H1 (cell line): Measurements from ENCODE around the gene MAGI2. TPM values are rescaled to one million over a fixed set of nuclear protein-coding genes. Genes with fewer than 3 reads are reported as not detected.
A peak's percentile ranks its signal among the peaks of the same experiment; 100 is the strongest.

ENCODE experiments used
- CTCF ChIA-PET: fragments of 300-600 bp; sonication (Branson Sonifier 250); formaldehyde crosslinking; loops from one replicate; lab custom pipeline; 2021; ENCODE audit not compliant: partially characterized antibody; lab: Charles Lee
- POLR2A ChIA-PET: fragments of 300-600 bp; sonication (Branson Sonifier 250); formaldehyde crosslinking; loops from one replicate; lab custom pipeline; 2021; ENCODE audit warnings: inconsistent platforms; ENCODE audit not compliant: partially characterized antibody; lab: Charles Lee
- DNase-seq, 2 experiments: peaks; one replicate each; pipeline versions ENCODE4 v3.0.0 to v3.0.0-alpha.2; 2010 to 2022; ENCODE audit warnings: low spot score in 2 of 2, low read depth in 1 of 2, mixed read lengths in 1 of 2
- FAIRE-seq: peaks from 2 replicates; lab custom pipeline; 2011; peaks lifted over from hg19 to GRCh38; lab: Jason Lieb, UNC
- H2AFZ ChIP-seq: 2 replicates; pipeline ENCODE4 v1.8.1; 2012; ENCODE audit warnings: low read length, inconsistent platforms
- H2AK5ac ChIP-seq: 2 replicates; pipeline ENCODE4 v1.6.1; 2013; ENCODE audit warnings: low read depth, low read length
- H2BK120ac ChIP-seq: replicated peaks from 2 replicates; pipeline ENCODE3; 2013; ENCODE audit warnings: low read depth, low read length, inconsistent platforms
- H2BK12ac ChIP-seq: 2 replicates; pipeline ENCODE4 v1.6.1; 2013; ENCODE audit warnings: low read depth, low read length
- H2BK15ac ChIP-seq: 2 replicates; pipeline ENCODE4 v1.6.1; 2013; ENCODE audit warnings: low read length
- H2BK20ac ChIP-seq: 2 replicates; pipeline ENCODE4 v1.6.1; 2013; ENCODE audit warnings: low read length
- H2BK5ac ChIP-seq: 2 replicates; pipeline ENCODE4 v1.6.1; 2013; ENCODE audit warnings: low read depth, low read length
- H3K14ac ChIP-seq: 2 replicates; pipeline ENCODE4 v1.6.1; 2013; ENCODE audit warnings: inconsistent platforms; ENCODE audit not compliant: insufficient read length
- H3K18ac ChIP-seq: 2 replicates; pipeline ENCODE4 v1.6.1; 2013; ENCODE audit warnings: low read length; ENCODE audit errors: extremely low read depth
- H3K23ac ChIP-seq: 2 replicates; pipeline ENCODE4 v1.6.1; 2013; ENCODE audit warnings: inconsistent platforms; ENCODE audit not compliant: insufficient read length
- H3K23me2 ChIP-seq: 2 replicates; pipeline ENCODE4 v1.6.1; 2013; ENCODE audit warnings: low read depth, low read length
- H3K27ac ChIP-seq: 2 replicates; pipeline ENCODE4 v1.6.1; 2011; ENCODE audit warnings: low read depth, low read length, inconsistent platforms
- H3K27me3 ChIP-seq, 4 experiments: replicated peaks in 1 of 4; 1 replicate in 1 of 4; 2 replicates in 3 of 4; pipeline versions ENCODE4 v1.6.1 to v1.8.1; 2011 to 2013; ENCODE audit warnings: low read length in 3 of 4, mild to moderate bottlenecking in 3 of 4, inconsistent platforms in 2 of 4, mixed read lengths in 2 of 4, moderate library complexity in 1 of 4; ENCODE audit not compliant: control insufficient read depth in 3 of 4, insufficient read depth in 3 of 4; ENCODE audit errors: extremely low read depth in 1 of 4
- H3K36me3 ChIP-seq, 4 experiments: 2 replicates each; pipeline versions ENCODE4 v1.6.1 to v1.8.1; 2011 to 2013; ENCODE audit warnings: mild to moderate bottlenecking in 4 of 4, low read length in 3 of 4, moderate library complexity in 2 of 4, control low read depth in 1 of 4, inconsistent platforms in 1 of 4; ENCODE audit not compliant: insufficient read depth in 4 of 4, control insufficient read depth in 2 of 4
- H3K4ac ChIP-seq: replicated peaks from 2 replicates; pipeline ENCODE3; 2013; ENCODE audit warnings: low read length, low read depth, mixed read lengths, inconsistent platforms; ENCODE audit not compliant: insufficient read length
- H3K4me1 ChIP-seq, 4 experiments: replicated peaks in 1 of 4; 1 replicate in 1 of 4; 2 replicates in 3 of 4; pipeline versions ENCODE4 v1.6.1 to v1.8.1; 2011 to 2013; ENCODE audit warnings: low read length in 3 of 4, inconsistent platforms in 2 of 4, mixed read lengths in 1 of 4; ENCODE audit not compliant: insufficient read depth in 4 of 4, control insufficient read depth in 3 of 4
- H3K4me2 ChIP-seq, 2 experiments: 2 replicates each; pipeline versions ENCODE4 v1.6.1 to v1.8.1; 2011 to 2013; ENCODE audit warnings: low read depth in 2 of 2, low read length in 2 of 2, control low read depth in 1 of 2, inconsistent platforms in 1 of 2, mild to moderate bottlenecking in 1 of 2; ENCODE audit not compliant: insufficient read depth in 1 of 2
- H3K4me3 ChIP-seq, 4 experiments: fragments of 200-600, 300-600 bp in 1 of 4; sonication (generic), shearing (Covaris generic), sonication (Bioruptor Twin) in 1 of 4; 2 replicates each; pipeline versions ENCODE4 v1.5.1 to v1.8.1; 2011 to 2016; ENCODE audit warnings: low read length in 4 of 4, low read depth in 3 of 4, control low read depth in 2 of 4, inconsistent platforms in 2 of 4, mild to moderate bottlenecking in 2 of 4, mixed read lengths in 1 of 4, moderate library complexity in 1 of 4; ENCODE audit not compliant: insufficient read depth in 2 of 4; ENCODE audit errors: extremely low read depth in 1 of 4
- H3K56ac ChIP-seq: replicated peaks from 2 replicates; pipeline ENCODE3; 2013; ENCODE audit warnings: low read depth, mild to moderate bottlenecking, mixed read lengths, low read length, inconsistent platforms; ENCODE audit not compliant: insufficient read length
- H3K79me1 ChIP-seq: 2 replicates; pipeline ENCODE4 v1.6.1; 2013; ENCODE audit warnings: low read depth, low read length, control low read depth
- H3K79me2 ChIP-seq, 2 experiments: 2 replicates each; pipeline versions ENCODE4 v1.6.1 to v1.8.1; 2012 to 2013; ENCODE audit warnings: low read length in 2 of 2, mild to moderate bottlenecking in 2 of 2, inconsistent platforms in 1 of 2; ENCODE audit not compliant: insufficient read depth in 2 of 2, control insufficient read depth in 1 of 2
- H3K9ac ChIP-seq, 4 experiments: replicated peaks in 1 of 4; 1 replicate in 1 of 4; 2 replicates in 3 of 4; pipeline versions ENCODE4 v1.6.1 to v1.8.1; 2011 to 2013; ENCODE audit warnings: low read depth in 3 of 4, low read length in 3 of 4, control low read depth in 2 of 4, mild to moderate bottlenecking in 2 of 4, moderate library complexity in 2 of 4, inconsistent platforms in 1 of 4; ENCODE audit errors: extremely low read depth in 1 of 4
- H3K9me3 ChIP-seq, 2 experiments: 2 replicates each; pipeline versions ENCODE4 v1.6.1 to v1.8.1; 2012 to 2013; ENCODE audit warnings: mild to moderate bottlenecking in 2 of 2, moderate library complexity in 2 of 2, control low read depth in 1 of 2, inconsistent platforms in 1 of 2, low read depth in 1 of 2, low read length in 1 of 2, mixed read lengths in 1 of 2; ENCODE audit not compliant: insufficient read depth in 2 of 2
- H4K20me1 ChIP-seq, 2 experiments: replicated peaks in 1 of 2; 2 replicates each; pipeline versions ENCODE3 to v1.8.1; 2011 to 2013; ENCODE audit warnings: inconsistent platforms in 2 of 2, low read length in 2 of 2, mild to moderate bottlenecking in 1 of 2; ENCODE audit not compliant: insufficient read depth in 2 of 2, control insufficient read depth in 1 of 2
- H4K5ac ChIP-seq: 2 replicates; pipeline ENCODE4 v1.6.1; 2013; ENCODE audit warnings: low read length, low read depth, mixed read lengths, inconsistent platforms; ENCODE audit not compliant: insufficient read length
- H4K8ac ChIP-seq: 2 replicates; pipeline ENCODE4 v1.8.0; 2013; ENCODE audit warnings: mild to moderate bottlenecking, moderate library complexity, low read length, inconsistent platforms; ENCODE audit not compliant: insufficient read depth; ENCODE audit errors: extremely low read depth
- H4K91ac ChIP-seq: replicated peaks from 2 replicates; pipeline ENCODE3; 2013; ENCODE audit warnings: low read length, mixed read lengths, inconsistent platforms; ENCODE audit not compliant: insufficient read length
- KDM1A ChIP-seq: fragments of 200-600, 300-600 bp; sonication (generic); IDR thresholded peaks from 2 replicates; pipeline ENCODE4 v1.7.1; 2016; ENCODE audit warnings: mild to moderate bottlenecking, low read length, borderline replicate concordance
- POU5F1 ChIP-seq: IDR thresholded peaks from 2 replicates; pipeline ENCODE4 v1.6.1; 2011; ENCODE audit warnings: low read depth, mild to moderate bottlenecking, low read length, moderate library complexity
- WGBS, 2 experiments: shearing (Covaris generic) in 1 of 2; methylation state at CpG; one replicate each; pipeline versions ENCODE4 v1.1.6 to v1.1.7; 2013 to 2015; ENCODE audit warnings: low lambda C conversion rate in 2 of 2, mixed read lengths in 2 of 2, inconsistent platforms in 1 of 2, low coverage in 1 of 2, missing lambda C conversion rate in 1 of 2; ENCODE audit not compliant: insufficient replicate concordance in 2 of 2, insufficient coverage in 1 of 2, insufficient read length in 1 of 2; ENCODE audit errors: extremely low coverage in 1 of 2, missing lambda C conversion rate in 1 of 2; 5-methylcytosine and 5-hydroxymethylcytosine counted together
- polyA plus RNA-seq, 7 experiments: library from polyadenylated mRNA; depleted of rRNA in 3 of 7; stranded (reverse) in 5 of 7; unstranded in 2 of 7; fragments of >200 nt in 5 of 7; fragments of 200-250 nt in 2 of 7; gene quantifications; 1 replicate in 5 of 7; 2 replicates in 1 of 7; 4 replicates in 1 of 7; pipeline versions ENCODE4 v1.2.1 to v1.2.3, GENCODE V29; 2011 to 2013; ENCODE audit warnings: missing spikeins in 2 of 7, mixed read lengths in 2 of 7
- total RNA-seq: library from RNA; stranded (reverse); fragmentation: NEBNext Ultra II Directional; extraction: Animal tissue kit (Norgen Biotek cat#: 25700); gene quantifications from 2 replicates; pipeline ENCODE4 v1.2.1, GENCODE V29; 2021

The MAGI2 gene
- total and polyA plus RNA-seq, 2 of the 8 experiments (the other 6 are each of a cell fraction or from before 2014, with no cell fraction given), result 6.0 to 27.3 TPM

GRCh38 chr7:78402096-78402495, 1051.4 kb downstream of the MAGI2 start:
- CTCF ChIA-PET, result no interaction called here
- Histone ChIP-seq H3K4me2 (peak overlapping the region in 1 of 2 experiments; percentile 20; a peak in 3 of 4 replicates), H3K4ac (peak overlapping the region; percentile 32), H3K36me3 (no peaks in the 10 kb centered on the region), H4K5ac (peak overlapping the region; percentile 36), H3K9ac (0 out of 7 replicates have a peak overlapping the region, but pooled peaks of 1 of the 4 experiments have one; percentile 2), H3K56ac (no peak overlapping the region), H3K14ac (no peak overlapping the region), H3K27me3 (no peaks in the 10 kb centered on the region), H2BK20ac (0 out of 2 replicates have a peak overlapping the region, but pooled peaks have one; percentile 61), H3K79me1 (no peaks in the 10 kb centered on the region), H3K27ac (peak overlapping the region; percentile 4; the same call in 1 of the 2 replicates), H2AFZ (no peak overlapping the region), H3K18ac (no peak overlapping the region), H4K20me1 (peaks cover 0 to 3% of the 10 kb centered on the region in 2 experiments), H3K23me2 (0 out of 2 replicates have a peak, but pooled peaks cover 3% of the 10 kb centered on the region), H3K4me1 (peaks cover 7 to 22% (median 14%) of the 10 kb centered on the region in 4 experiments), H2BK15ac (peak overlapping the region; percentile 97; the same call in 1 of the 2 replicates), H3K79me2 (no peaks in the 10 kb centered on the region), H2BK5ac (peak overlapping the region; percentile 77)
- WGBS, 2 experiments, result 77% methylated on average over 4 of the region's 4 CpGs; no CpG with 5 or more reads in 1 of the 2 experiments
- DNase-seq (no peak), FAIRE-seq (no peak)
- TF ChIP-seq POU5F1, result no peak
- TF ChIP-seq KDM1A, result no peak
- TF ChIP-seq, all 59 proteins: peak for 0
- POLR2A ChIA-PET, result no interaction called here
- Histone ChIP-seq H3K23ac (no peak overlapping the region), H3K9me3 (no peaks in the 10 kb centered on the region), H2BK120ac (peak overlapping the region; percentile 78), H2BK12ac (peak overlapping the region; percentile 99), H4K91ac (peak overlapping the region; percentile 88), H2AK5ac (peak overlapping the region; percentile 56; the same call in 1 of the 2 replicates), H3K4me3 (no peak overlapping the region), H4K8ac (no peak overlapping the region)
